HG02981 (cell line): Measurements from ENCODE around the gene RALGAPB.
"Not testable (repeated sequence)": the region's sequence is repeated elsewhere in the genome, so short reads cannot be mapped to it uniquely, and the experiment has no call there.

Source experiments
- ATAC-seq: cut with Tn5 transposase; IDR thresholded peaks from one replicate; pipeline ENCODE4 v1.9.1; 2021; ENCODE audit warnings: mild to moderate bottlenecking, moderate library complexity; ENCODE audit not compliant: unreplicated experiment

RALGAPB gene

GRCh38 chr20:38485041-38485440 lies 12.4 kb downstream of the RALGAPB start:
- ATAC-seq, result no peak

GRCh38 chr20:38489181-38489580 lies 16.5 kb downstream of the RALGAPB start:
- no peak for ATAC-seq

- ATAC-seq, result no peak
These were observed 24.7 kb downstream of the RALGAPB start for GRCh38 chr20:38497246-38497935.

- ATAC-seq, result no peak
These were observed 26.3 kb downstream of the RALGAPB start for GRCh38 chr20:38498909-38499308.

- ATAC-seq, result no peak
These were observed 26.7 kb downstream of the RALGAPB start for GRCh38 chr20:38499366-38499765.

- no peak for ATAC-seq
These were observed 29.3 kb downstream of the RALGAPB start for GRCh38 chr20:38501858-38502436.

GRCh38 chr20:38504368-38505090 lies 31.9 kb downstream of the RALGAPB start:
- no peak for ATAC-seq

- ATAC-seq, result no peak
These were observed 32.4 kb downstream of the RALGAPB start for GRCh38 chr20:38505091-38505455.

GRCh38 chr20:38511726-38512125 lies 39.1 kb downstream of the RALGAPB start:
- not testable (repeated sequence) for ATAC-seq

GRCh38 chr20:38514185-38514584 lies 41.5 kb downstream of the RALGAPB start:
- ATAC-seq, result no peak

- ATAC-seq, result no peak
These were observed 42.3 kb downstream of the RALGAPB start for GRCh38 chr20:38514947-38515346.

GRCh38 chr20:38515631-38516030 lies 43.0 kb downstream of the RALGAPB start:
- ATAC-seq, result no peak

- ATAC-seq, result no peak
These were observed 46.8 kb downstream of the RALGAPB start for GRCh38 chr20:38519426-38519825.

- no peak for ATAC-seq
These were observed 47.6 kb downstream of the RALGAPB start for GRCh38 chr20:38520261-38520660.

GRCh38 chr20:38523697-38524096 lies 51.1 kb downstream of the RALGAPB start:
- no peak for ATAC-seq

- no peak for ATAC-seq
These were observed 55.5 kb downstream of the RALGAPB start for GRCh38 chr20:38528167-38528566.

GRCh38 chr20:38531021-38531420 lies 58.4 kb downstream of the RALGAPB start:
- ATAC-seq, result no peak

GRCh38 chr20:38534756-38535155 lies 62.1 kb downstream of the RALGAPB start:
- ATAC-seq, result no peak

GRCh38 chr20:38536310-38536709 lies 63.7 kb downstream of the RALGAPB start:
- no peak for ATAC-seq

- ATAC-seq, result no peak
These were observed 64.5 kb downstream of the RALGAPB start for GRCh38 chr20:38537176-38537575.

GRCh38 chr20:38538789-38539188 lies 66.1 kb downstream of the RALGAPB start:
- no peak for ATAC-seq
